ENCODE measurements around the gene TRMT11. TPM values are rescaled to one million over a fixed set of nuclear protein-coding genes. Genes with fewer than 3 reads are reported as not detected.
A peak's percentile ranks its signal among the peaks of the same experiment; 100 is the strongest.

The TRMT11 gene
- polyA plus RNA-seq, 1 of the 3 experiments (the other 2 are of a cell fraction), result 15.0 TPM

DNA sequence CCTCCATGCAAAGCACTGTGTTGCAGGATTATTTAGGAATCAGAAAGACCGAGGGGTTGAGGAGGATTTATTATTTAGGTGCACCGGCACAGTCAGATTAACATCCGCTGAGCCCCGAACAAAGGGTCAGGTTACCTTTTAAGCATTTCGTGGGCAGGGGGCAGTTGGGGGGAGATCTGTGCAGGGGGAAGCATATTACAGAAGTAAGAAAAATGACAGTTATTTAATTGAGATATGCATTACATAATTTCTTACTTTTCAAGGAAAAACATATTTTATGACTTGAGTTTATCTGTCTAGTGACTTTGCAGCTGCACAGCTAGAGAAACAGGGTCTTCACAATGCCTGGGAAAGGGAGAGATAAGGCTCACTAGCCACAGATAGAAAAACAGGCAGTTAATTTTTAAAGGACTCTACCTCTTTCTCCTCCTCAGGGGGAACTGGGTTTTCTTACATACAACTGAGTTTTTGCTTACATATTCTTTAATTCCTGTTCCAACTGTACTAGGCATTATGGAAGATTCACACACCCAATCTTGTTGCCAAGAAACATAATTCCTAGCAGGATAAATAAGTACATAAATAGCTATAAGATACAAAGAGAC is 31.5 kb upstream of the TRMT11 start:
- ChIA-PET CTCF (interaction anchor here (1.3 to 5.5 kb wide), 6 partner anchors 31 to 174 kb away, joined by 3 to 65 read pairs (median 27); partner anchors contain the start of genes NCOA7 and TRMT11), POLR2A (interaction anchor here (1.9 kb wide), 1 partner anchor 174 kb away, joined by 8 read pairs; no protein-coding TSS in a partner anchor)
- Histone ChIP-seq H2AFZ (ENCODE audit: low read depth) (peak overlapping the region; percentile 73; the same call in 1 of the 2 replicates), H3K9me2 (no peaks in the 10 kb centered on the region), H3K4me1 (ENCODE audit: control insufficient read depth in 1 of 2, insufficient read depth in 2 of 2, low read depth in 1 of 2, low read length in 1 of 2) (peaks cover 7 to 8% of the 10 kb centered on the region in 2 experiments; a peak in 3 of 4 replicates), H3F3A (replicated peaks; ENCODE audit: insufficient read depth) (peaks cover 4% of the 10 kb centered on the region), H3K79me2 (ENCODE audit: insufficient read depth) (peaks cover 14% of the 10 kb centered on the region; the same call in 1 of the 2 replicates), H3K36me3 (replicated peaks in 1 of 2; ENCODE audit: control insufficient read depth in 1 of 2, insufficient read depth in 2 of 2, low read length in 1 of 2) (no peaks in the 10 kb centered on the region), H3K27me3 (ENCODE audit: insufficient read depth) (no peaks in the 10 kb centered on the region), H3K4me2 (no peak overlapping the region), H3K4me3 (ENCODE audit: low read depth in 2 of 2, low read length in 1 of 2) (no peak overlapping the region), H4K20me1 (ENCODE audit: insufficient read depth) (no peaks in the 10 kb centered on the region), H3K27ac (ENCODE audit: low read depth in 2 of 2, low read length in 1 of 2) (no peak overlapping the region), H3K9me3 (no peaks in the 10 kb centered on the region), H3K9ac (no peak overlapping the region)
- 29% methylated on average over 5 of the region's 5 CpGs for WGBS (ENCODE audit: low lambda C conversion rate)
- TF ChIP-seq RFX5 (IDR thresholded peaks at IDR 0.05; ENCODE audit: low read length), result no peak
- no peak for TF ChIP-seq ELF1 (IDR thresholded peaks at IDR 0.05)
- TF ChIP-seq TEAD4 (IDR thresholded peaks at IDR 0.05; ENCODE audit: borderline replicate concordance, insufficient read depth), result no peak
- no peak for TF ChIP-seq EP300 (IDR thresholded peaks at IDR 0.05; ENCODE audit: borderline replicate concordance in 1 of 2, low read depth in 1 of 2, low read length in 1 of 2)
- no peak for TF ChIP-seq TAF1 (IDR thresholded peaks at IDR 0.05; ENCODE audit: borderline replicate concordance, low read depth, low read length)
- TF ChIP-seq, protein P1, sequence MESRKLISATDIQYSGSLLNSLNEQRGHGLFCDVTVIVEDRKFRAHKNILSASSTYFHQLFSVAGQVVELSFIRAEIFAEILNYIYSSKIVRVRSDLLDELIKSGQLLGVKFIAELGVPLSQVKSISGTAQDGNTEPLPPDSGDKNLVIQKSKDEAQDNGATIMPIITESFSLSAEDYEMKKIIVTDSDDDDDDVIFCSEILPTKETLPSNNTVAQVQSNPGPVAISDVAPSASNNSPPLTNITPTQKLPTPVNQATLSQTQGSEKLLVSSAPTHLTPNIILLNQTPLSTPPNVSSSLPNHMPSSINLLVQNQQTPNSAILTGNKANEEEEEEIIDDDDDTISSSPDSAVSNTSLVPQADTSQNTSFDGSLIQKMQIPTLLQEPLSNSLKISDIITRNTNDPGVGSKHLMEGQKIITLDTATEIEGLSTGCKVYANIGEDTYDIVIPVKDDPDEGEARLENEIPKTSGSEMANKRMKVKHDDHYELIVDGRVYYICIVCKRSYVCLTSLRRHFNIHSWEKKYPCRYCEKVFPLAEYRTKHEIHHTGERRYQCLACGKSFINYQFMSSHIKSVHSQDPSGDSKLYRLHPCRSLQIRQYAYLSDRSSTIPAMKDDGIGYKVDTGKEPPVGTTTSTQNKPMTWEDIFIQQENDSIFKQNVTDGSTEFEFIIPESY (IDR thresholded peaks at IDR 0.05; ENCODE audit: borderline replicate concordance, low read depth), result no peak
- DNase-seq, result no peak

GRCh38 chr6:125955973-125956372 is 30.4 kb upstream of the TRMT11 start:
- H3K9me3 ChIP-seq, result no peaks in the 10 kb centered on the region
- CTCF ChIA-PET, result interaction anchor here (0.6 to 6.4 kb wide), 45 partner anchors 9 to 663 kb away, joined by 3 to 65 read pairs (median 4); partner anchors contain the start of genes NCOA7 and TRMT11

More at GRCh38 chr6:125955973-125956372, 30.4 kb upstream of the TRMT11 start:
- Histone ChIP-seq H3K4me2 (peak overlapping the region; percentile 92), H4K20me1 (ENCODE audit: insufficient read depth) (no peaks in the 10 kb centered on the region), H3K27ac (ENCODE audit: low read depth in 2 of 2, low read length in 1 of 2) (no peak overlapping the region), H3K9me2 (no peaks in the 10 kb centered on the region), H3K27me3 (ENCODE audit: insufficient read depth) (no peaks in the 10 kb centered on the region), H3K36me3 (replicated peaks in 1 of 2; ENCODE audit: control insufficient read depth in 1 of 2, insufficient read depth in 2 of 2, low read length in 1 of 2) (no peaks in the 10 kb centered on the region), H2AFZ (ENCODE audit: low read depth) (peak overlapping the region; percentile 90), H3K4me1 (ENCODE audit: control insufficient read depth in 1 of 2, insufficient read depth in 2 of 2, low read depth in 1 of 2, low read length in 1 of 2) (peaks cover 7 to 8% of the 10 kb centered on the region in 2 experiments; a peak in 3 of 4 replicates), H3K4me3 (ENCODE audit: low read depth in 2 of 2, low read length in 1 of 2) (peak overlapping the region; percentile 79 to 96; a peak in 2 of 4 replicates), H3K79me2 (ENCODE audit: insufficient read depth) (peaks cover 14% of the 10 kb centered on the region; the same call in 1 of the 2 replicates), H3K9ac (no peak overlapping the region), H3F3A (replicated peaks; ENCODE audit: insufficient read depth) (peaks cover 4% of the 10 kb centered on the region)
- WGBS (ENCODE audit: low lambda C conversion rate), result 41% methylated on average over 5 of the region's 5 CpGs
- POLR2A ChIA-PET, result interaction anchor here (0.6 to 2.9 kb wide), 4 partner anchors 15 to 175 kb away, joined by 3 to 44 read pairs (median 6); partner anchors contain the start of gene NCOA7
- no peak for DNase-seq
- TF ChIP-seq EP300 (IDR thresholded peaks at IDR 0.05; ENCODE audit: borderline replicate concordance in 1 of 2, low read depth in 1 of 2, low read length in 1 of 2) (no peak), CHD2 (IDR thresholded peaks at IDR 0.05; ENCODE audit: low read length, partially characterized antibody) (no peak), RFX5 (IDR thresholded peaks at IDR 0.05; ENCODE audit: low read length) (no peak), GABPA (IDR thresholded peaks at IDR 0.05; ENCODE audit: low read depth) (no peak), RCOR1 (IDR thresholded peaks at IDR 0.05; ENCODE audit: low read length) (no peak), GATA2 (CRISPR knock-in tag; IDR thresholded peaks at IDR 0.05) (no peak)
- TF ChIP-seq, protein P2, sequence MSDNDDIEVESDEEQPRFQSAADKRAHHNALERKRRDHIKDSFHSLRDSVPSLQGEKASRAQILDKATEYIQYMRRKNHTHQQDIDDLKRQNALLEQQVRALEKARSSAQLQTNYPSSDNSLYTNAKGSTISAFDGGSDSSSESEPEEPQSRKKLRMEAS (IDR thresholded peaks at IDR 0.05; ENCODE audit: low read depth), result no peak
